ENCODE results near the gene CNTNAP1. TPM values are rescaled to one million over a fixed set of nuclear protein-coding genes. Genes with fewer than 3 reads are reported as not detected.
"Not testable (repeated sequence)": the region's sequence is repeated elsewhere in the genome, so short reads cannot be mapped to it uniquely, and the experiment has no call there.

CNTNAP1 gene
- total RNA-seq, 2 experiments from 2014 or later: 0.71 to 0.78 TPM

- peak within 1 kb of the TSS; percentile 82 for H3K27ac Mint-ChIP-seq
- peak within 1 kb of the TSS; percentile 86 for H3K4me3 Mint-ChIP-seq
Measured at GRCh38 chr17:42659079-42659931, 23.0 kb upstream of the CNTNAP1 start, which contains the start of gene TUBG2. Gene TUBG2 (plus strand): TSS chr17:42659284. CDS start chr17:42659504, 220 bp downstream.

GRCh38 chr17:42659932-42660274 is 22.4 kb upstream of the CNTNAP1 start:
- not testable (repeated sequence) for DNase-seq; H3K9me3 Mint-ChIP-seq (ENCODE audit: insufficient read depth); H3K36me3 Mint-ChIP-seq (ENCODE audit: low read depth); H3K27me3 Mint-ChIP-seq (ENCODE audit: low read depth); H3K27ac Mint-ChIP-seq; ATAC-seq
- Mint-ChIP-seq H3K4me3 (peak overlapping the region; percentile 86), H3K4me1 (ENCODE audit: low read depth) (peaks cover 22% of the 10 kb centered on the region)
- ChIA-PET CTCF (interaction anchor here (1.5 kb wide), 1 partner anchor 15 kb away, joined by 6 read pairs; no protein-coding TSS in a partner anchor), POLR2A (interaction anchor here (1.3 kb wide), 1 partner anchor 10 kb away, joined by 5 read pairs; no protein-coding TSS in a partner anchor)

More at GRCh38 chr17:42659079-42659931, 23.0 kb upstream of the CNTNAP1 start, which contains the start of gene TUBG2:
- POLR2A ChIA-PET: interaction anchor here (1.1 to 1.3 kb wide), 2 partner anchors 11 to 54 kb away, joined by 3 to 5 read pairs; no protein-coding TSS in a partner anchor
- CTCF ChIA-PET: interaction anchor here (0.8 kb wide), 1 partner anchor 75 kb away, joined by 3 read pairs; no protein-coding TSS in a partner anchor
- DNase-seq: peak; percentile 79
- Mint-ChIP-seq H3K4me1 (ENCODE audit: low read depth) (peaks cover 22% of the 10 kb centered on the region), H3K9me3 (ENCODE audit: insufficient read depth) (no peaks in the 10 kb centered on the region), H3K27me3 (ENCODE audit: low read depth) (peaks cover 8% of the 10 kb centered on the region), H3K36me3 (ENCODE audit: low read depth) (peaks cover 3% of the 10 kb centered on the region)
- ATAC-seq: peak; percentile 82

GRCh38 chr17:42660692-42661345 is 21.5 kb upstream of the CNTNAP1 start:
- Mint-ChIP-seq H3K9me3 (ENCODE audit: insufficient read depth) (no peaks in the 10 kb centered on the region), H3K4me3 (no peak overlapping the region)
- POLR2A ChIA-PET: no interaction called here

GRCh38 chr17:42665581-42666001 is 16.7 kb upstream of the CNTNAP1 start:
- H3K36me3 Mint-ChIP-seq (ENCODE audit: low read depth): peaks cover 2% of the 10 kb centered on the region
- H3K4me3 Mint-ChIP-seq: no peak overlapping the region
- H3K27ac Mint-ChIP-seq: no peak overlapping the region
- ATAC-seq (no peak), DNase-seq (no peak)
- ChIA-PET CTCF (no interaction called here), POLR2A (no interaction called here)
- H3K27me3 Mint-ChIP-seq (ENCODE audit: low read depth): peaks cover 15% of the 10 kb centered on the region
- H3K9me3 Mint-ChIP-seq (ENCODE audit: insufficient read depth): no peaks in the 10 kb centered on the region
- peaks cover 4% of the 10 kb centered on the region for H3K4me1 Mint-ChIP-seq (ENCODE audit: low read depth)

More at GRCh38 chr17:42660692-42661345, 21.5 kb upstream of the CNTNAP1 start:
- Mint-ChIP-seq H3K27ac (no peak overlapping the region), H3K36me3 (ENCODE audit: low read depth) (peaks cover 3% of the 10 kb centered on the region), H3K4me1 (ENCODE audit: low read depth) (peaks cover 18% of the 10 kb centered on the region), H3K27me3 (ENCODE audit: low read depth) (peaks cover 2% of the 10 kb centered on the region)
- DNase-seq (no peak), ATAC-seq (no peak)
- CTCF ChIA-PET: interaction anchor here (1.0 to 1.7 kb wide), 3 partner anchors 12 to 82 kb away, joined by 3 to 6 read pairs (median 3); no protein-coding TSS in a partner anchor

GRCh38 chr17:42666126-42666525 is 16.2 kb upstream of the CNTNAP1 start:
- not testable (repeated sequence) for H3K9me3 Mint-ChIP-seq (ENCODE audit: insufficient read depth); DNase-seq; ATAC-seq; H3K36me3 Mint-ChIP-seq (ENCODE audit: low read depth); H3K4me1 Mint-ChIP-seq (ENCODE audit: low read depth); H3K4me3 Mint-ChIP-seq; H3K27ac Mint-ChIP-seq
- ChIA-PET CTCF (interaction anchor here (1.7 kb wide), 1 partner anchor 88 kb away, joined by 8 read pairs; the partner anchor contains the start of gene PSMC3IP), POLR2A (interaction anchor here (0.9 kb wide), 1 partner anchor 12 kb away, joined by 3 read pairs; no protein-coding TSS in a partner anchor)
- peaks cover 19% of the 10 kb centered on the region for H3K27me3 Mint-ChIP-seq (ENCODE audit: low read depth)

GRCh38 chr17:42667088-42667951 is 15.0 kb upstream of the CNTNAP1 start:
- DNase-seq: no peak
- ChIA-PET CTCF (interaction anchor here (1.7 kb wide), 1 partner anchor 89 kb away, joined by 8 read pairs; the partner anchor contains the start of gene PSMC3IP), POLR2A (interaction anchor here (0.9 kb wide), 1 partner anchor 11 kb away, joined by 3 read pairs; no protein-coding TSS in a partner anchor)

GRCh38 chr17:42669705-42669976 is 12.7 kb upstream of the CNTNAP1 start:
- H3K4me1 Mint-ChIP-seq (ENCODE audit: low read depth): peaks cover 25% of the 10 kb centered on the region
- peaks cover 2% of the 10 kb centered on the region for H3K36me3 Mint-ChIP-seq (ENCODE audit: low read depth)
- ATAC-seq (no peak), DNase-seq (no peak)
- ChIA-PET CTCF (interaction anchor here (0.8 to 4.1 kb wide), 2 partner anchors 10 to 90 kb away, joined by 3 to 22 read pairs; no protein-coding TSS in a partner anchor), POLR2A (interaction anchor here (1.7 kb wide), 1 partner anchor 10 kb away, joined by 5 read pairs; the partner anchor contains the start of gene TUBG2)
- H3K27me3 Mint-ChIP-seq (ENCODE audit: low read depth): peaks cover 41% of the 10 kb centered on the region
- no peak overlapping the region for H3K27ac Mint-ChIP-seq
- H3K4me3 Mint-ChIP-seq: peak overlapping the region; percentile 22
- no peaks in the 10 kb centered on the region for H3K9me3 Mint-ChIP-seq (ENCODE audit: insufficient read depth)

More at GRCh38 chr17:42667088-42667951, 15.0 kb upstream of the CNTNAP1 start:
- Mint-ChIP-seq H3K36me3 (ENCODE audit: low read depth) (peaks cover 2% of the 10 kb centered on the region), H3K4me3 (no peak overlapping the region), H3K27ac (no peak overlapping the region), H3K9me3 (ENCODE audit: insufficient read depth) (no peaks in the 10 kb centered on the region), H3K27me3 (ENCODE audit: low read depth) (peaks cover 29% of the 10 kb centered on the region), H3K4me1 (ENCODE audit: low read depth) (peaks cover 17% of the 10 kb centered on the region)
- ATAC-seq: no peak

GRCh38 chr17:42669977-42670788 is 12.1 kb upstream of the CNTNAP1 start:
- Mint-ChIP-seq H3K36me3 (ENCODE audit: low read depth) (peaks cover 2% of the 10 kb centered on the region), H3K4me1 (ENCODE audit: low read depth) (peaks cover 26% of the 10 kb centered on the region), H3K4me3 (peak overlapping the region; percentile 65), H3K9me3 (ENCODE audit: insufficient read depth) (no peaks in the 10 kb centered on the region), H3K27ac (no peak overlapping the region), H3K27me3 (ENCODE audit: low read depth) (peaks cover 47% of the 10 kb centered on the region)
- peak; percentile 55 for DNase-seq
- ChIA-PET CTCF (interaction anchor here (4.1 kb wide), 1 partner anchor 10 kb away, joined by 22 read pairs; no protein-coding TSS in a partner anchor), POLR2A (interaction anchor here (1.7 kb wide), 1 partner anchor 11 kb away, joined by 5 read pairs; the partner anchor contains the start of gene TUBG2)
- ATAC-seq: peak; percentile 83

- CTCF ChIA-PET: interaction anchor here (0.7 to 4.1 kb wide), 3 partner anchors 9 to 93 kb away, joined by 3 to 22 read pairs (median 9); partner anchors contain the start of gene PSMC3IP
- DNase-seq (no peak), ATAC-seq (no peak)
- POLR2A ChIA-PET: interaction anchor here (0.7 to 1.7 kb wide), 4 partner anchors 12 to 697 kb away, joined by 3 to 5 read pairs (median 4); partner anchors contain the start of genes PSMC3IP and TUBG2
- H3K4me3 Mint-ChIP-seq: peak overlapping the region; percentile 65
- peaks cover 26% of the 10 kb centered on the region for H3K4me1 Mint-ChIP-seq (ENCODE audit: low read depth)
- no peak overlapping the region for H3K27ac Mint-ChIP-seq
- H3K36me3 Mint-ChIP-seq (ENCODE audit: low read depth): peaks cover 2% of the 10 kb centered on the region
- no peaks in the 10 kb centered on the region for H3K9me3 Mint-ChIP-seq (ENCODE audit: insufficient read depth)
- H3K27me3 Mint-ChIP-seq (ENCODE audit: low read depth): peaks cover 50% of the 10 kb centered on the region
Measured at GRCh38 chr17:42670789-42671657, 11.3 kb upstream of the CNTNAP1 start.
